ENCODE measurements around the gene KLHDC8A. TPM values are rescaled to one million over a fixed set of nuclear protein-coding genes. Genes with fewer than 3 reads are reported as not detected.

The KLHDC8A gene
- total RNA-seq, 1 experiment from 2014 or later, result 0.49 TPM

DNA sequence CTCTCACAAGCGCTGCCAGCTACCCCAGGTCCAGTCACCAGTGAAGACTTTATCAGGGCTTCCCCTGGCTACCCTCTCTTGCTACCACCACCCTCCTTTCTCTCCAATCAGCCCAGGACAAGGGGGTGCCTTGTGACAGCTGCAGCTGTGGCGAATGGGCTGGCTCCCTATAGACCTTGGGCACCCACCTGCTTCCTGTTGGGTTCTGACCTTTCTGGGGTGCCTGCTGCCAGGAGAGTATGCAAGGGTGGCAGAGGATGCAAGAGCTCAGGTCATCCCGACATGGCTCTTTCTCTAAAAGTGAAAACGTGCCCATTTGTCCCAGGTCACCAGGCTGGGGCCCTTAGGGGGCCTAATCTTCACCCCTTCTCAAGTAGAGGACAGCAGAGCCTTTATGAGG is 6.6 kb downstream of the KLHDC8A start:
- H3K27me3 ChIP-seq (ENCODE audit: insufficient read depth, low read length), result no peaks in the 10 kb centered on the region
- H3K79me2 ChIP-seq (ENCODE audit: insufficient read depth, low read length), result no peaks in the 10 kb centered on the region
- H3K9ac ChIP-seq (ENCODE audit: low read length), result no peak overlapping the region
- H3K36me3 ChIP-seq (ENCODE audit: control insufficient read depth in 1 of 2, insufficient read depth in 2 of 2, low read length in 2 of 2), result no peaks in the 10 kb centered on the region
- ChIA-PET CTCF (interaction anchor here (2.2 kb wide), 1 partner anchor 135 kb away, joined by 10 read pairs; no protein-coding TSS in a partner anchor), POLR2A (no interaction called here), RAD21 (ENCODE audit: low non-redundant PET in 1 of 2, low total read pairs in 2 of 2, uncharacterized antibody in 2 of 2, unreplicated experiment in 2 of 2) (no interaction called here)
- H3K4me3 ChIP-seq (replicated peaks in 1 of 2; ENCODE audit: low read depth in 1 of 2, low read length in 2 of 2), result no peak overlapping the region
- H3K4me1 ChIP-seq (ENCODE audit: control insufficient read depth in 1 of 2, insufficient read depth in 2 of 2, low read length in 2 of 2), result peaks cover 2 to 27% of the 10 kb centered on the region in 2 experiments; a peak in 3 of 4 replicates
- ATAC-seq, result no peak
- H3K4me2 ChIP-seq (ENCODE audit: low read length), result no peak overlapping the region
- intact Hi-C loops (cut with micrococcal nuclease), result no loop called here
- H4K20me1 ChIP-seq (ENCODE audit: insufficient read depth), result no peaks in the 10 kb centered on the region
- H3K27ac ChIP-seq (ENCODE audit: low read depth, low read length), result no peak overlapping the region
- no peaks in the 10 kb centered on the region for H3K9me3 ChIP-seq (ENCODE audit: control insufficient read depth in 1 of 2, insufficient read depth in 1 of 2, low read depth in 1 of 2, low read length in 2 of 2)
- H3K9me2 ChIP-seq (ENCODE audit: insufficient read depth), result no peaks in the 10 kb centered on the region
- TF ChIP-seq POLR2A (IDR thresholded peaks at IDR 0.05; ENCODE audit: borderline replicate concordance, extremely low read depth, insufficient read depth, insufficient read length) (no peak), SP1 (IDR thresholded peaks at IDR 0.05; ENCODE audit: low read depth) (no peak), YY1 (IDR thresholded peaks at IDR 0.05; ENCODE audit: extremely low read depth, insufficient replicate concordance, low read depth, low read length) (no peak), SRF (IDR thresholded peaks at IDR 0.05; ENCODE audit: low read depth) (no peak), RAD21 (IDR thresholded peaks at IDR 0.05; ENCODE audit: low read depth) (no peak), FOSL1 (IDR thresholded peaks at IDR 0.05; ENCODE audit: low read depth) (no peak), ZNF274 (IDR thresholded peaks at IDR 0.05; ENCODE audit: low read depth, low read length) (no peak), ZFX (IDR thresholded peaks at IDR 0.05) (no peak), ELF1 (IDR thresholded peaks at IDR 0.05; ENCODE audit: borderline replicate concordance, low read depth) (no peak), EZH2 (IDR thresholded peaks at IDR 0.05) (no peak), CEBPB (IDR thresholded peaks at IDR 0.05; ENCODE audit: low read depth) (no peak), SIN3A (IDR thresholded peaks at IDR 0.05; ENCODE audit: low read depth) (no peak)
- TF ChIP-seq, protein P1, sequence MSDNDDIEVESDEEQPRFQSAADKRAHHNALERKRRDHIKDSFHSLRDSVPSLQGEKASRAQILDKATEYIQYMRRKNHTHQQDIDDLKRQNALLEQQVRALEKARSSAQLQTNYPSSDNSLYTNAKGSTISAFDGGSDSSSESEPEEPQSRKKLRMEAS (IDR thresholded peaks at IDR 0.05), result no peak
- TF ChIP-seq, protein P2, sequence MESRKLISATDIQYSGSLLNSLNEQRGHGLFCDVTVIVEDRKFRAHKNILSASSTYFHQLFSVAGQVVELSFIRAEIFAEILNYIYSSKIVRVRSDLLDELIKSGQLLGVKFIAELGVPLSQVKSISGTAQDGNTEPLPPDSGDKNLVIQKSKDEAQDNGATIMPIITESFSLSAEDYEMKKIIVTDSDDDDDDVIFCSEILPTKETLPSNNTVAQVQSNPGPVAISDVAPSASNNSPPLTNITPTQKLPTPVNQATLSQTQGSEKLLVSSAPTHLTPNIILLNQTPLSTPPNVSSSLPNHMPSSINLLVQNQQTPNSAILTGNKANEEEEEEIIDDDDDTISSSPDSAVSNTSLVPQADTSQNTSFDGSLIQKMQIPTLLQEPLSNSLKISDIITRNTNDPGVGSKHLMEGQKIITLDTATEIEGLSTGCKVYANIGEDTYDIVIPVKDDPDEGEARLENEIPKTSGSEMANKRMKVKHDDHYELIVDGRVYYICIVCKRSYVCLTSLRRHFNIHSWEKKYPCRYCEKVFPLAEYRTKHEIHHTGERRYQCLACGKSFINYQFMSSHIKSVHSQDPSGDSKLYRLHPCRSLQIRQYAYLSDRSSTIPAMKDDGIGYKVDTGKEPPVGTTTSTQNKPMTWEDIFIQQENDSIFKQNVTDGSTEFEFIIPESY (IDR thresholded peaks at IDR 0.05; ENCODE audit: extremely low read depth, insufficient replicate concordance, low read length), result no peak
- TF ChIP-seq, protein P3, sequence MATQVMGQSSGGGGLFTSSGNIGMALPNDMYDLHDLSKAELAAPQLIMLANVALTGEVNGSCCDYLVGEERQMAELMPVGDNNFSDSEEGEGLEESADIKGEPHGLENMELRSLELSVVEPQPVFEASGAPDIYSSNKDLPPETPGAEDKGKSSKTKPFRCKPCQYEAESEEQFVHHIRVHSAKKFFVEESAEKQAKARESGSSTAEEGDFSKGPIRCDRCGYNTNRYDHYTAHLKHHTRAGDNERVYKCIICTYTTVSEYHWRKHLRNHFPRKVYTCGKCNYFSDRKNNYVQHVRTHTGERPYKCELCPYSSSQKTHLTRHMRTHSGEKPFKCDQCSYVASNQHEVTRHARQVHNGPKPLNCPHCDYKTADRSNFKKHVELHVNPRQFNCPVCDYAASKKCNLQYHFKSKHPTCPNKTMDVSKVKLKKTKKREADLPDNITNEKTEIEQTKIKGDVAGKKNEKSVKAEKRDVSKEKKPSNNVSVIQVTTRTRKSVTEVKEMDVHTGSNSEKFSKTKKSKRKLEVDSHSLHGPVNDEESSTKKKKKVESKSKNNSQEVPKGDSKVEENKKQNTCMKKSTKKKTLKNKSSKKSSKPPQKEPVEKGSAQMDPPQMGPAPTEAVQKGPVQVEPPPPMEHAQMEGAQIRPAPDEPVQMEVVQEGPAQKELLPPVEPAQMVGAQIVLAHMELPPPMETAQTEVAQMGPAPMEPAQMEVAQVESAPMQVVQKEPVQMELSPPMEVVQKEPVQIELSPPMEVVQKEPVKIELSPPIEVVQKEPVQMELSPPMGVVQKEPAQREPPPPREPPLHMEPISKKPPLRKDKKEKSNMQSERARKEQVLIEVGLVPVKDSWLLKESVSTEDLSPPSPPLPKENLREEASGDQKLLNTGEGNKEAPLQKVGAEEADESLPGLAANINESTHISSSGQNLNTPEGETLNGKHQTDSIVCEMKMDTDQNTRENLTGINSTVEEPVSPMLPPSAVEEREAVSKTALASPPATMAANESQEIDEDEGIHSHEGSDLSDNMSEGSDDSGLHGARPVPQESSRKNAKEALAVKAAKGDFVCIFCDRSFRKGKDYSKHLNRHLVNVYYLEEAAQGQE (IDR thresholded peaks at IDR 0.05; ENCODE audit: low read depth), result no peak
- TF ChIP-seq, protein P4, sequence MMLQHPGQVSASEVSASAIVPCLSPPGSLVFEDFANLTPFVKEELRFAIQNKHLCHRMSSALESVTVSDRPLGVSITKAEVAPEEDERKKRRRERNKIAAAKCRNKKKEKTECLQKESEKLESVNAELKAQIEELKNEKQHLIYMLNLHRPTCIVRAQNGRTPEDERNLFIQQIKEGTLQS (IDR thresholded peaks at IDR 0.05), result no peak
- H2AFZ ChIP-seq (ENCODE audit: low read depth, low read length, poor library complexity, severe bottlenecking), result no peak overlapping the region
- no peak for DNase-seq (ENCODE audit: low read depth, low spot score)
- no TSS peak for BruUV-seq (replicated peaks)
